Keratinocyte (primary cell): ENCODE data around the gene ADSL.

Source experiments
- EZH2 ChIP-seq: IDR thresholded peaks from one replicate; pipeline ENCODE4 v1.6.1; 2012; ENCODE audit warnings: inconsistent platforms, mild to moderate bottlenecking, low read length, moderate library complexity
- TF ChIP-seq, protein P1 (sequence below), 3 experiments: IDR thresholded peaks in 1 of 3; conservative IDR thresholded peaks in 1 of 3; optimal IDR thresholded peaks in 1 of 3; 2 replicates in 2 of 3; 3 replicates in 1 of 3; pipeline versions ENCODE3 to v1.5.1; 2011; ENCODE audit warnings: low read length in 3 of 3, mild to moderate bottlenecking in 3 of 3, moderate library complexity in 2 of 3, control low read depth in 1 of 3, inconsistent platforms in 1 of 3; ENCODE audit not compliant: insufficient read depth in 2 of 3; ENCODE audit errors: extremely low read depth in 1 of 3

DNA sequence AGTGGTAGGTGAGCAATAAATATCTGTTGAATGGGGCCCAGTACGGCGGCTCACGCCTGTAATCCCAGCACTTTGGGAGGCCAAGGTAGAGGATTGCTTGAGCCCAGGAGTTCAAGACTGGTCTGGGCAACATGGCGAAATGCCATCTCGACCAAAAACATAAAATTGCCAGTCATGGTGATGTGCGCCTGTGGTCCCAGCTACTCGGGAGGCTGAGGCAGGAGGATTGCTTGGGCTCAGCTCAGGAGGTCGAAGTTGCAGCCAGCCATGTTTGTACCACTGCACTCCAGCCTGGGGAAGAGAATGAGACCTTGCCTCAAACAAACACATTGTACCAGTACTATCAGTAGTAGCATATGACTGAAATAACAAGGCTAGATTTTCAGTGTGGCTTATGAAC, 28.3 kb downstream of the ADSL start:
- TF ChIP-seq, protein P1, sequence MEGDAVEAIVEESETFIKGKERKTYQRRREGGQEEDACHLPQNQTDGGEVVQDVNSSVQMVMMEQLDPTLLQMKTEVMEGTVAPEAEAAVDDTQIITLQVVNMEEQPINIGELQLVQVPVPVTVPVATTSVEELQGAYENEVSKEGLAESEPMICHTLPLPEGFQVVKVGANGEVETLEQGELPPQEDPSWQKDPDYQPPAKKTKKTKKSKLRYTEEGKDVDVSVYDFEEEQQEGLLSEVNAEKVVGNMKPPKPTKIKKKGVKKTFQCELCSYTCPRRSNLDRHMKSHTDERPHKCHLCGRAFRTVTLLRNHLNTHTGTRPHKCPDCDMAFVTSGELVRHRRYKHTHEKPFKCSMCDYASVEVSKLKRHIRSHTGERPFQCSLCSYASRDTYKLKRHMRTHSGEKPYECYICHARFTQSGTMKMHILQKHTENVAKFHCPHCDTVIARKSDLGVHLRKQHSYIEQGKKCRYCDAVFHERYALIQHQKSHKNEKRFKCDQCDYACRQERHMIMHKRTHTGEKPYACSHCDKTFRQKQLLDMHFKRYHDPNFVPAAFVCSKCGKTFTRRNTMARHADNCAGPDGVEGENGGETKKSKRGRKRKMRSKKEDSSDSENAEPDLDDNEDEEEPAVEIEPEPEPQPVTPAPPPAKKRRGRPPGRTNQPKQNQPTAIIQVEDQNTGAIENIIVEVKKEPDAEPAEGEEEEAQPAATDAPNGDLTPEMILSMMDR (optimal IDR thresholded peaks at IDR 0.05 in 1 of 3, IDR thresholded peaks at IDR 0.05 in 1 of 3, conservative IDR thresholded peaks at IDR 0.05 in 1 of 3; ENCODE audit: extremely low read depth in 1 of 3, insufficient read depth in 2 of 3, low read length in 3 of 3) = no peak
- no peak for TF ChIP-seq EZH2
